Measurements from ENCODE around the gene SPTLC2. TPM values are rescaled to one million over a fixed set of nuclear protein-coding genes. Genes with fewer than 3 reads are reported as not detected.
A peak's percentile ranks its signal among the peaks of the same experiment; 100 is the strongest.
"Not testable (repeated sequence)": the region's sequence is repeated elsewhere in the genome, so short reads cannot be mapped to it uniquely, and the experiment has no call there.

The SPTLC2 gene
- total RNA-seq: 44.2 TPM

- DNase-seq (ENCODE audit: low spot score): peak; percentile 99
Measured at GRCh38 chr14:77616454-77617229, at the start of gene SPTLC2. Gene SPTLC2 (minus strand): TSS chr14:77616637. CDS start chr14:77616579, 58 bp downstream.

GRCh38 chr14:77663293-77663692 lies 46.9 kb upstream of the SPTLC2 start:
- DNase-seq (ENCODE audit: low spot score): no peak

GRCh38 chr14:77661562-77661961 lies 45.1 kb upstream of the SPTLC2 start:
- DNase-seq (ENCODE audit: low spot score): not testable (repeated sequence)

GRCh38 chr14:77660754-77661153 lies 44.3 kb upstream of the SPTLC2 start:
- no peak for DNase-seq (ENCODE audit: low spot score)

GRCh38 chr14:77659831-77660230 lies 43.4 kb upstream of the SPTLC2 start:
- no peak for DNase-seq (ENCODE audit: low spot score)

GRCh38 chr14:77657280-77657679 lies 40.8 kb upstream of the SPTLC2 start:
- no peak for DNase-seq (ENCODE audit: low spot score)

DNA sequence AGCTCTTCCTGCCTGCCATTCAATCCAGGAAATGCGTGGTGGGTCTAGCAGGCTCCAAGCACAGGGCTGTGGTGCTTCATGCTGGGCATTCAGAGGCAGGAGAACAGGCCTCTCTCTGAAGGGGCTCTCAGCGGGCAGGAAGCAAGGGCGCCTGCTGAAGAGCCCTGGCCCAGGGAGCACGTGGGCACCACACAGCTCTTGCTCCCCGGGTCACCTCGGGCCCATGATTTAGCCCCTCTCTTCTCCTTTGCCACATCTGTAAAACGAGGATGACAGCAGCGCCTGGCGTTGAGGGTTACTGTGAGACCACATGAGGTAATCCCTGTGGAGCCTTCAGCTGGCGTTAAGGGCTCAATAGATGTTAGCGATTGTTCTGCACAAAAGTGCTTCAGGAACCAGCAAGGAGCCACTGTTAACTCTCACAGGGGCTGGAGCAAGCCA lies 37.6 kb upstream of the SPTLC2 start:
- no peak for DNase-seq (ENCODE audit: low spot score)

DNA sequence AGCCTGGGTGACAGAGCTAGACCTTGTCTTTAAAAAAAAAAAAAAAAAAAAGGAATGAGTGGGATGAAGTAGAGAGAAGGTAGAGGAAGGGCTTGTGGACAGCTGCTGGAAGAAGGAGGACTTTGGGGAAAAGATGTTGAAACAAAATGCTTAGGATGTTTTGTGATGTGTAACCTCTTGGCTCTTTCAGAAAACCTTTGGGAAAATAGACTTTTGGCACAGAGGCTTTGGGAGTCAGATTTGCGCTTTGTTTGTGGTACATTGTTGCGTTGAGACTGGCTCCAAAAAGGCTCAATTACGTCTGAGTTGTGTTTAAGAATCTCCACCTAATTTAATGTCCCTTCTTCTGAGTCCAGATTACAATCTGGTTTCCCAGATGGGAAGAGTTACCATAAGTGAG lies 32.9 kb upstream of the SPTLC2 start:
- no peak for DNase-seq (ENCODE audit: low spot score)

DNA sequence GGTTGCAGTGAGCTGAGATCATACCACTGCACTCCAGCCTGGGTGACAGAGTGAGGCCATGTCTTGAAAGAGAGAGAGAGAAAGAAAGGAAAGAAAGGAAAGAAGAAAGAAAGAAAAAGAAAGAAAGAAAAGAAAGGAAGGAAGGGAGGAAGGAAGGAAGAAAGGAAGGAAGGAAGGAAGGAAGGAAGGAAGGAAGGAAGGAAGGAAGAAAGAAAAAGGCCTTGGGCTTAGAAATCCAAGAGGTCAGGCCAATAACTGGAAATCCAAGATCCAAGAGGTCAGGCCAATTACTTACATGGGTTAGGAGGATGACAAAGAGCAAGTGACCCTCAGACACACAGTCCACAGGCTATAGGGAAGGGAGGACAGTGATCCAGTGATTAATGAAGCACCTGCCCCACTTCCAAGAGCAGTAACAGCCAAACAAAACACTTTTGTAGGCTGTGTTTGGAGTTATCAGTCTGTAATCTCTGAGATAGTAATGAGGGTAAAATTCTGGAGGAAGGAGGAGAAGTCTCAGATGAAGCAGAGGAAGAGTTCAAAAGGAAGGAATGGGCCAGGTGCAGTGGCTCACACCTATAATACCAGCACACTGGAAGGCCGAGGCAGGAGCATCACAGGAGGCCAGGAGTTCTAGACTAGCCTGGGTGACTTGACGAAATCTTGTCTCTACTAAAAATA lies 32.2 kb upstream of the SPTLC2 start:
- DNase-seq (ENCODE audit: low spot score): no peak

DNA sequence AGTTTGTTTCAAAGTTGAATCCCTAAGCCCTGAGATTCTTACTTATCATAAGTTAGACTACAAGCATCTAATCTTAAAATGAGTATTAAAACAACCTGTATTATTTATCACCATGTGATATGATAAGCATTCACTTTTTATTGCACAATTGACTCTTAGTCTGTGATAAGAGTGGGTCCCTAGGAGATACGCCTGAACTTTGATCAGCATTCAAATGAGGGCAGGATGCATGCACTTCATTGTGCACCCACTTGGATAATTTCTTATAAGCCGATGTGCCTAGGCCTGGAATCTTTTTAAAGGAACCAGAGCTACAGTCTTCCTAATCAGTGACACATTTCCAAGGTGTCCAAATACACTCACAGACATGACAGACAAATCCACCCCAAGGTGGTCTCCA lies 31.4 kb upstream of the SPTLC2 start:
- DNase-seq (ENCODE audit: low spot score): no peak

DNA sequence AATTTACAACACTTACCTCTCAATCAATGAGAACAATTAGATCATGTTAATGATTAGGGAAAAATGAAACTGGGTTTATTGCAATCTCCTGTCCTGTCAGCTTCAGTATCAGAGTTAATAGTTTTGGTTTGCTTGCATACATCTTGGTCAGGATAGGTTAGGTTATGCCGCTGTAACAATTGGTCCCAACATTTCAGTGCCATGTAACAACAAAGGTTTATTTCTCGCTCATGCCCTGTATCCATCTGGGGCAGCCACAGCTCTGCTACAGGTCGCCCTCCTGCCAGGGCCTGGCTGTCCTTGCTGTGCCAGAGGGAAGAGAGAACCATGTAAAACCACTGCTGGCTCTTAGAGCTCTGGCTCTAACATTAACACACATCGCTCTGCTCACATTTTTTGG lies 30.5 kb upstream of the SPTLC2 start:
- no peak for DNase-seq (ENCODE audit: low spot score)

GRCh38 chr14:77645520-77646230 lies 29.2 kb upstream of the SPTLC2 start:
- DNase-seq (ENCODE audit: low spot score): no peak

- DNase-seq (ENCODE audit: low spot score): no peak
Measured at GRCh38 chr14:77642407-77642806, 26.0 kb upstream of the SPTLC2 start.

DNA sequence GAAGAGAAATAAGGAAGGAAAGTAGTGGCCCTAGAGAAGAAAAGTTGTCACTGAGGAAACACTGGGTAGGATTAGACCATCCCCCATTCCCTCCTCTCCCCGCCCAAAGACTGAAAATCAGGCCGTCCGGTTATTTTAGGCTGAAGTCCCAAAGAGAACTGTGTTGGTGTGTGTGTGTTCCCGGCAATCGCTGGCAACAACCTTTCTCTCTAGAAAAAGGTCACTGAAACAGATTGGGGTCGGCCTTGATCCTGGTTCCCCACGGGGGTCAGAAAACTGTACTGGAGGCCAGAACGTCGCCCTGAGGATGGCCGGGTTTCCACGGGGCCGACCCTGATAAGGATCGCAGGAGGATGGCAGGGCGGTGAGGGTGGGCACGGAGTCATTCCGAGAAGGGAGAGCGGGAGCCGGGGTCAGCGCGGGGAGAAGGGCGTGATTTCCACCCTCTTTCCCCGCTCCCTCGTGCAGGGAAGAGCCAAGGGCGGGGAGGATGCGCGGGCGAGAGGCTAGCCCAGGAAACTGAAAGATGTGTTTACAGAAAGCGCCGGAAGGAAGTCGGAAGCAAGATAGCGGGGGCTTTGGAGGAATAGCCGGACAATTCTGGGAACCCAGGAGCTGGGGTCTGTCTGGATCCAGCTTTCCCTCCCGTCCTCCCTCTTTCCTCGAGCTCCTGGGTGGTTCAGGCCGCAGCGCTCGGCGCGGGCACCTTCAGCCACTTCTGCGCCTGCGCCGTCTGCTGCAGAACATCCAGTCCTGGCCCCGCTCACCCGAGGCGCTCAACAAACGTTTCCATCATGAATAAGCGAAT lies 25.3 kb upstream of the SPTLC2 start:
- peak; percentile 75 for DNase-seq (ENCODE audit: low spot score)

DNA sequence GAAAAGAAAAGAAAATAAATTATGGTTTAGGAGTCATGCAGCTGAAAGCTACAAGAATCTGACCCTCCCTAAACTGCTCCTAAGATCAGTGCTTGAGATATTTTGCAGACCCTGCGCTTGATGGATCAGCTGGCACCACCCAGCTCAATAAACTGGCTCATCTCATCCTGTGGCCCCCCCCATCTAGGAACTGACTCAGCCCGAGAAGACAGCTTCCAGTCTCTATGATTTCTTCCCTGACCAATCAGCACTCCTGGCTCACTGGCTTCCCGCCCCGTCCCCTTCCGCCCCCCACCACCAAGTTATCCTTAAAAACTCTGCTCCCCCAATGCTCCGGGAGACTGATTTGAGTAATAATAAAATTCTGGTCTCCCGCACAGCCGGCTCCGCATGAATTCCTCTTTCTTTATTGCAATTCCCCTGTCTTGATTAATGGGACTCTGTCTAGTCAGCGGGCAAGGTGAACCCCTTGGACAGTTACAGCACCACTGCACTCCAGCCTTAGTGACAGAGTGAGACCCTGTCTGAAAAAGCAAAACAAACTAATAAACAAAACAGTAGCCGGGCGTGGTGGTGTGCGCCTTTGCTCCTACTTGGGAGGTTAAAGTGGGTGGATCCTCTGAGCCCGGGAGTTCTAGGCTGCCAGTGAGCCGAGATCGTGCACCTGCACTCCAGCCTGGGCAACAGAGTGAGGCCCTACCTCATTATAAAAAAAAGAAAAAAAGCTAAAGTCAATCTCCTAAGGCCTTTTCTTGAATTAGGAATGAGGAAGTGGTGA lies 24.5 kb upstream of the SPTLC2 start:
- DNase-seq (ENCODE audit: low spot score): no peak

DNA sequence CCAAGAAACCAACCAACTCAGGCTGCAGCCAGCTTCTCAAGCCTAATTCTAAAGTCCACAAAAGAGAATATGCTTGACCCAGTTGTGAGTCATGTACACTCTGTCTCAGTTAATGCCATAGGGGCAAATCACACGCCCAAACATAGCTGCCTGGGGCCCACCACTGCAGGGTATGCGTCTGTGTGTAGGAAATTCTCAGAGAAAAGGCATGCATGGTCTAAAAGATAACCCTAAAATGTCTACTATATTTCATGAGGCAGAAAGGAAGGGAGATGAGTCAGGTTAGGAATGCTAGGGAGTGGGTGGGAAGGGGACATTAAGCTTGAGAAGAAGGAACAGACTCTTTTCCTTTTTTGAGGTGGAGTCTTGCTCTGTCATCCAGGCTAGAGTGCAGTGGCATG lies 22.3 kb upstream of the SPTLC2 start:
- DNase-seq (ENCODE audit: low spot score): no peak

- DNase-seq (ENCODE audit: low spot score): not testable (repeated sequence)
Measured at GRCh38 chr14:77635869-77636268, 19.4 kb upstream of the SPTLC2 start.

DNA sequence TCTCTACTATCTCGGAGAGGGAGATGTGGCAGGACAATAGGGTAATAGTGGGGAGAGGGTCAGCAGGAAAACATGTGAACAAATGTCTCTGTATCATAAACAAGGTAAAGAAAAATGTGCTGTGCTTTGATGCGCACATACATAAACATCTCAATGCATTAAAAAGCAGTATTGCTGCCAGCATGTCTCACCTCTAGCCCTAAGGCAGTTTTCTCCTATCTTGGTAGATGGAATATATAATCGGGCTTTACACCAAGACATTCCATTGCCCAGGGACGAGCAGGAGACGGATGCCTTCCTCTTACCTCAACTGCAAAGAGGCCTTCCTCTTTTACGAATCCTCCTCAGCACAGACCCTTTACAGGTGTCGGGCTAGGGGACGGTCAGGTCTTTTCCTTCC lies 19.0 kb upstream of the SPTLC2 start:
- DNase-seq (ENCODE audit: low spot score): not testable (repeated sequence)

DNA sequence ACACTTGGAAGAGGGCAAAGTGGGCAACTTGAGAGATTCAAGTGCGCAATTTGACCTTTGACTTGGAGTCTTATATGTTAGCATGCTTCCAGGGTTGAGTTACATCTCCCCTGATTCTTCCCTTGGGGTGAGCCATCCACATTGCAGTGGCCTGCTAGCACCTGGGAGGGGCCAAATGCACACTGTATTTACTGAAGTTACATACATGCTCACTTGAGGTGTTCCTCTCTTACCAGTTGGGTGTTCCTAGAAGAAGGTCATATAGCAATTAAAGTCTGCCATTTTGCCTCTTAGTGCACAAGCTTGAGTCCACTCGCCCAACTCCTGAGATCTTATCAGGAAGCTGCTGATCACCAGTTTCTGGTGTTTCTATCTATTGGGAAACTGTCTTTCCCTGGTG lies 13.7 kb upstream of the SPTLC2 start:
- no peak for DNase-seq (ENCODE audit: low spot score)

- DNase-seq (ENCODE audit: low spot score): no peak
Measured at GRCh38 chr14:77625360-77625759, 8.9 kb upstream of the SPTLC2 start.

DNA sequence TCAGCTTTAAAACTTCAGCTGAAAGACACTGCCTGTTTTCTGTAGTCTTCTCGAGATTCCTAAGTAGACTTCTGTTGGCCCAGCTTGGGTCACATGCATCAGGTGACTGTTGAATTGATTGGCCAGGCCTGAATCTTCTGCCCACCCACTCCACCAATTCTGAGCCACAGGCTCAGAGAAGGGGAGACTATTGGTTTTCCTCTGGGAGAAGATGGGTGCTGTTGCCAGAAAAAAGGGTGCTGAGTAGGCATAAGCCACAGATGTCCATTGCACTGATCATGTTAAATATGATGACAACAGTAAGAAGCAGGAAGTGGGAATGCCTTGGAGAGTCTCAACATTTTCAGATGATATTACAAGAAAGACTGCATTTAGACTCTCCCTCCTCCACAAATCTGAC lies 6.8 kb upstream of the SPTLC2 start:
- no peak for DNase-seq (ENCODE audit: low spot score)
